ENCODE measurements around the gene CLECL1. TPM values are rescaled to one million over a fixed set of nuclear protein-coding genes. Genes with fewer than 3 reads are reported as not detected.

Gene CLECL1
- polyA plus RNA-seq, 1 of the 3 experiments (the other 2 are of a cell fraction), result not detected

- Histone ChIP-seq H3F3A (replicated peaks; ENCODE audit: insufficient read depth) (no peaks in the 10 kb centered on the region), H3K9me3 (no peaks in the 10 kb centered on the region), H3K9me2 (no peaks in the 10 kb centered on the region), H3K79me2 (ENCODE audit: insufficient read depth) (no peaks in the 10 kb centered on the region), H3K27me3 (ENCODE audit: insufficient read depth) (peaks cover 18% of the 10 kb centered on the region), H3K4me3 (ENCODE audit: low read depth in 2 of 2, low read length in 1 of 2) (peak overlapping the region in 1 of 2 experiments; percentile 49; a peak in 1 of 4 replicates), H3K9ac (no peak overlapping the region), H3K27ac (ENCODE audit: low read depth in 2 of 2, low read length in 1 of 2) (no peak overlapping the region), H3K4me2 (peak overlapping the region; percentile 73), H2AFZ (ENCODE audit: low read depth) (no peak overlapping the region), H3K36me3 (replicated peaks in 1 of 2; ENCODE audit: control insufficient read depth in 1 of 2, insufficient read depth in 2 of 2, low read length in 1 of 2) (no peaks in the 10 kb centered on the region), H3K4me1 (ENCODE audit: control insufficient read depth in 1 of 2, insufficient read depth in 2 of 2, low read depth in 1 of 2, low read length in 1 of 2) (no peaks in the 10 kb centered on the region), H4K20me1 (ENCODE audit: insufficient read depth) (no peaks in the 10 kb centered on the region)
- TF ChIP-seq GATA2 (CRISPR knock-in tag; IDR thresholded peaks at IDR 0.05) (no peak), USF1 (IDR thresholded peaks at IDR 0.05; ENCODE audit: borderline replicate concordance, low read depth) (no peak), RAD21 (IDR thresholded peaks at IDR 0.05; ENCODE audit: low read length) (no peak), MXI1 (IDR thresholded peaks at IDR 0.05; ENCODE audit: low read depth, low read length) (no peak), RCOR1 (IDR thresholded peaks at IDR 0.05; ENCODE audit: low read length) (no peak), FOXM1 (IDR thresholded peaks at IDR 0.05; ENCODE audit: low read depth) (no peak), EP300 (IDR thresholded peaks at IDR 0.05; ENCODE audit: borderline replicate concordance in 1 of 2, low read depth in 1 of 2, low read length in 1 of 2) (no peak), CTCF (IDR thresholded peaks at IDR 0.05) (no peak), NRF1 (IDR thresholded peaks at IDR 0.05; ENCODE audit: low read depth, low read length) (no peak), USF2 (IDR thresholded peaks at IDR 0.05; ENCODE audit: borderline replicate concordance, low read depth, low read length) (no peak)
- 24% methylated on average over 3 of the region's 3 CpGs for WGBS (ENCODE audit: low lambda C conversion rate)
- CTCF ChIA-PET, result interaction anchor here (1.1 to 5.7 kb wide), 3 partner anchors 9 to 15 kb away, joined by 3 to 51 read pairs (median 5); no protein-coding TSS in a partner anchor
- DNase-seq, result no peak
- POLR2A ChIA-PET, result no interaction called here
These were observed 25.2 kb upstream of the CLECL1 start for GRCh38 chr12:9758119-9758518.

- H3K4me3 ChIP-seq (ENCODE audit: low read depth in 2 of 2, low read length in 1 of 2), result 0 out of 4 replicates have a peak overlapping the region, but pooled peaks of 1 of the 2 experiments have one; percentile 49
- WGBS (ENCODE audit: low lambda C conversion rate), result 9% methylated on average over 5 of the region's 5 CpGs
- CTCF ChIA-PET, result interaction anchor here (1.0 to 5.7 kb wide), 3 partner anchors 8 to 49 kb away, joined by 3 to 51 read pairs (median 3); no protein-coding TSS in a partner anchor
- no peaks in the 10 kb centered on the region for H3K9me2 ChIP-seq
- peaks cover 18% of the 10 kb centered on the region for H3K27me3 ChIP-seq (ENCODE audit: insufficient read depth)
- H3K4me1 ChIP-seq (ENCODE audit: control insufficient read depth in 1 of 2, insufficient read depth in 2 of 2, low read depth in 1 of 2, low read length in 1 of 2), result no peaks in the 10 kb centered on the region
- TF ChIP-seq FOSL2 (IDR thresholded peaks at IDR 0.05; ENCODE audit: borderline replicate concordance, low read depth) (no peak), RCOR1 (IDR thresholded peaks at IDR 0.05; ENCODE audit: low read length) (no peak), USF2 (IDR thresholded peaks at IDR 0.05; ENCODE audit: borderline replicate concordance, low read depth, low read length) (no peak), IRF3 (IDR thresholded peaks at IDR 0.05; ENCODE audit: low read depth, low read length) (no peak), JUND (IDR thresholded peaks at IDR 0.05) (no peak), TCF12 (IDR thresholded peaks at IDR 0.05) (no peak), SIN3A (IDR thresholded peaks at IDR 0.05; ENCODE audit: borderline replicate concordance, low read depth, low read length) (no peak), TEAD4 (IDR thresholded peaks at IDR 0.05; ENCODE audit: borderline replicate concordance, insufficient read depth) (no peak), PBX3 (IDR thresholded peaks at IDR 0.05) (no peak), MAX (IDR thresholded peaks at IDR 0.05; ENCODE audit: low read depth) (no peak)
- H3K36me3 ChIP-seq (replicated peaks in 1 of 2; ENCODE audit: control insufficient read depth in 1 of 2, insufficient read depth in 2 of 2, low read length in 1 of 2), result no peaks in the 10 kb centered on the region
- no peak overlapping the region for H3K9ac ChIP-seq
- H3K79me2 ChIP-seq (ENCODE audit: insufficient read depth), result no peaks in the 10 kb centered on the region
- no peaks in the 10 kb centered on the region for H4K20me1 ChIP-seq (ENCODE audit: insufficient read depth)
- H3K4me2 ChIP-seq, result no peak overlapping the region
- H2AFZ ChIP-seq (ENCODE audit: low read depth), result no peak overlapping the region
- DNase-seq, result no peak
- H3K9me3 ChIP-seq, result no peaks in the 10 kb centered on the region
- no peak overlapping the region for H3K27ac ChIP-seq (ENCODE audit: low read depth in 2 of 2, low read length in 1 of 2)
- POLR2A ChIA-PET, result no interaction called here
- no peaks in the 10 kb centered on the region for H3F3A ChIP-seq (replicated peaks; ENCODE audit: insufficient read depth)
These were observed 24.6 kb upstream of the CLECL1 start for GRCh38 chr12:9757433-9758025.

Data from SK-N-SH (cell line).